K562 (cell line): Measurements from ENCODE around the gene NDUFB1. TPM values are rescaled to one million over a fixed set of nuclear protein-coding genes. Genes with fewer than 3 reads are reported as not detected.

Experiments used
- ATAC-seq: fragments of 200-7000 bp; cut with Tn5 transposase; 3 replicates; pipeline ENCODE4 v1.9.1; 2020; ENCODE audit warnings: moderate library complexity
- BruUV-seq: library from RNA; stranded (reverse); fragments of 400-500 nt; replicated peaks from 2 replicates; lab custom pipeline; 2021; lab: Mats Ljungman, UMichigan
- CTCF ChIA-PET: fragments of 300-600 bp; formaldehyde crosslinking; extraction: SDS; loops from one replicate; lab custom pipeline; 2021; ENCODE audit warnings: low intra/inter-chr PET ratio; lab: Yijun Ruan, JAX
- POLR2A ChIA-PET: fragments of 300-600, 350-650 bp; sonication (Branson Sonifier 250); formaldehyde crosslinking; extraction: SDS; loops from one replicate; lab custom pipeline; 2021; ENCODE audit warnings: antibody characterized with exemption, inconsistent platforms; lab: Yijun Ruan, JAX
- DNase-seq, 4 experiments: peaks; one replicate each; pipeline versions ENCODE4 v3.0.0 to v3.0.0-alpha.2; 2011 to 2018; ENCODE audit warnings: low spot score in 3 of 4, mixed read lengths in 3 of 4; ENCODE audit errors: extremely low read depth in 1 of 4
- FAIRE-seq: peaks from 2 replicates; lab custom pipeline; 2011; peaks lifted over from hg19 to GRCh38; lab: Jason Lieb, UNC
- H2AFZ ChIP-seq: 2 replicates; pipeline ENCODE4 v1.6.0; 2011; ENCODE audit warnings: low read depth, low read length, control low read depth, inconsistent platforms
- H3K27ac ChIP-seq: fragments of 200-600 bp; 3 replicates; pipeline ENCODE4 v1.8.0; 2011; ENCODE audit warnings: low read depth, mild to moderate bottlenecking, control low read depth, inconsistent platforms, low read length, moderate library complexity, mixed read lengths; ENCODE audit errors: extremely low read depth
- H3K27me3 ChIP-seq, 2 experiments: fragments of 300-600 bp in 1 of 2; 2 replicates in 1 of 2; 3 replicates in 1 of 2; pipeline versions ENCODE4 v1.6.0 to v1.8.0; 2011; ENCODE audit warnings: inconsistent platforms in 2 of 2, low read length in 2 of 2, mild to moderate bottlenecking in 1 of 2, mixed read lengths in 1 of 2, moderate library complexity in 1 of 2; ENCODE audit not compliant: control insufficient read depth in 2 of 2, insufficient read depth in 2 of 2
- H3K36me3 ChIP-seq: fragments of 300-600 bp; 3 replicates; pipeline ENCODE4 v1.8.0; 2011; ENCODE audit warnings: mild to moderate bottlenecking, low read length, inconsistent platforms; ENCODE audit not compliant: control insufficient read depth, insufficient read depth
- H3K4me1 ChIP-seq, 2 experiments: fragments of 200-600 bp in 1 of 2; replicated peaks in 1 of 2; 2 replicates in 1 of 2; 3 replicates in 1 of 2; pipeline versions ENCODE4 v1.5.1 to v1.8.0; 2011; ENCODE audit warnings: inconsistent platforms in 2 of 2, low read length in 2 of 2, mild to moderate bottlenecking in 1 of 2, mixed read lengths in 1 of 2, moderate library complexity in 1 of 2; ENCODE audit not compliant: control insufficient read depth in 2 of 2, insufficient read depth in 2 of 2
- H3K4me2 ChIP-seq: 2 replicates; pipeline ENCODE4 v1.6.1; 2011; ENCODE audit warnings: low read length, control low read depth, inconsistent platforms, mixed read lengths; ENCODE audit not compliant: insufficient read depth
- H3K4me3 ChIP-seq: fragments of 200-600 bp; sonication (generic), shearing (Covaris generic); 2 replicates; pipeline ENCODE4 v1.5.1; 2016; ENCODE audit warnings: control low read depth, inconsistent platforms
- H3K79me2 ChIP-seq: fragments of 200-600 bp; 3 replicates; pipeline ENCODE4 v1.8.0; 2011; ENCODE audit warnings: low read length, inconsistent platforms; ENCODE audit not compliant: control insufficient read depth, insufficient read depth
- H3K9ac ChIP-seq, 2 experiments: 2 replicates each; pipeline versions ENCODE4 v1.6.0 to v1.6.1; 2011; ENCODE audit warnings: low read depth in 2 of 2, low read length in 2 of 2, control low read depth in 1 of 2, inconsistent platforms in 1 of 2, mild to moderate bottlenecking in 1 of 2, mixed read lengths in 1 of 2; ENCODE audit not compliant: insufficient read depth in 1 of 2
- H3K9me1 ChIP-seq: one replicate; pipeline ENCODE4 v1.6.0; 2011; ENCODE audit warnings: inconsistent platforms, mild to moderate bottlenecking, low read length, moderate library complexity; ENCODE audit not compliant: control insufficient read depth, insufficient read depth
- H3K9me3 ChIP-seq: replicated peaks from 2 replicates; pipeline ENCODE4 v1.5.1; 2011; ENCODE audit warnings: low read depth, low read length, inconsistent platforms; ENCODE audit not compliant: control insufficient read depth, insufficient read depth
- H4K20me1 ChIP-seq: replicated peaks from 2 replicates; pipeline ENCODE4 v1.6.1; 2011; ENCODE audit warnings: low read length, inconsistent platforms, mixed read lengths; ENCODE audit not compliant: control insufficient read depth, insufficient read depth
- CHAMP1 ChIP-seq: fragments of 450-650 bp; IDR thresholded peaks from 2 replicates; pipeline ENCODE4 v1.6.1; 2016; ENCODE audit warnings: mild to moderate bottlenecking
- CTCF ChIP-seq, 3 experiments: IDR thresholded peaks in 2 of 3; conservative IDR thresholded peaks in 1 of 3; 2 replicates each; pipeline ENCODE4 v1.5.1; 2011 to 2012; ENCODE audit warnings: low read length in 3 of 3, mild to moderate bottlenecking in 3 of 3, control low read depth in 2 of 3, improper control_type of control experiment in 1 of 3, inconsistent platforms in 1 of 3, low read depth in 1 of 3, mixed read lengths in 1 of 3, moderate library complexity in 1 of 3; ENCODE audit not compliant: insufficient read depth in 2 of 3
- EHMT2 ChIP-seq: fragments of 450-650 bp; IDR thresholded peaks from 2 replicates; pipeline ENCODE4 v1.6.1; 2018; ENCODE audit warnings: antibody characterized with exemption
- FUS ChIP-seq: fragments of 200-400 bp; formaldehyde crosslinking; optimal IDR thresholded peaks from 2 replicates; pipeline ENCODE3; 2017; ENCODE audit warnings: low read depth, low read length
- GATA2 ChIP-seq: sonication (generic); formaldehyde crosslinking; IDR thresholded peaks from 2 replicates; pipeline ENCODE4 v1.4.0; 2020; ENCODE audit warnings: mild to moderate bottlenecking, missing genetic modification reagents
- HDGF ChIP-seq: fragments of 450-650 bp; IDR thresholded peaks from 2 replicates; pipeline ENCODE4 v1.6.1; 2016
- MXI1 ChIP-seq: IDR thresholded peaks from 2 replicates; pipeline ENCODE4 v1.6.1; 2011; ENCODE audit warnings: low read depth, mild to moderate bottlenecking, improper control_type of control experiment, low read length
- POU5F1 ChIP-seq: fragments of 150-350 bp; IDR thresholded peaks from 2 replicates; pipeline ENCODE4 v1.6.1; 2014; ENCODE audit warnings: borderline replicate concordance, low read length, low read depth, mild to moderate bottlenecking; ENCODE audit not compliant: partially characterized antibody
- SIN3A ChIP-seq, 2 experiments: fragments of 150-350 bp in 1 of 2; IDR thresholded peaks; 2 replicates each; pipeline ENCODE4 v1.6.1; 2011 to 2016; ENCODE audit warnings: borderline replicate concordance in 2 of 2, low read depth in 2 of 2, low read length in 2 of 2, mild to moderate bottlenecking in 2 of 2, moderate library complexity in 2 of 2; ENCODE audit not compliant: control insufficient read depth in 1 of 2
- SUPT5H ChIP-seq: fragments of 450-650 bp; IDR thresholded peaks from 2 replicates; pipeline ENCODE4 v1.6.1; 2016
- ZNF175 ChIP-seq: fragments of 200-800 bp; sonication (Bioruptor generic); IDR thresholded peaks from 2 replicates; pipeline ENCODE4 v1.6.1; 2016; ENCODE audit warnings: low read depth, mild to moderate bottlenecking, missing genetic modification characterization, missing compliant biosample characterization
- ZNF212 ChIP-seq: fragments of 450-650 bp; formaldehyde crosslinking; IDR thresholded peaks from 2 replicates; pipeline ENCODE4 v1.4.0; 2020; ENCODE audit warnings: mild to moderate bottlenecking
- ZNF561 ChIP-seq: fragments of 450-650 bp; formaldehyde crosslinking; conservative IDR thresholded peaks from 2 replicates; pipeline ENCODE4 v1.4.0; 2020; ENCODE audit warnings: mild to moderate bottlenecking, moderate library complexity
- ZSCAN32 ChIP-seq: fragments of 450-650 bp; formaldehyde crosslinking; IDR thresholded peaks from 2 replicates; pipeline ENCODE4 v1.4.0; 2020; ENCODE audit warnings: mild to moderate bottlenecking, moderate library complexity
- WGBS: fragments of 100-300 bp; shearing (Covaris generic); methylation state at CpG from one replicate; pipeline ENCODE4 v1.1.6; 2016; ENCODE audit warnings: low coverage, mixed read lengths; ENCODE audit not compliant: insufficient coverage; ENCODE audit errors: missing lambda C conversion rate; 5-methylcytosine and 5-hydroxymethylcytosine counted together
- in situ Hi-C: fragments of 300-500 bp; cut with MboI; formaldehyde crosslinking; loops from 4 replicates; pipeline ENCODE4 v1.15.0; 2018; ENCODE audit warnings: inconsistent platforms, mixed read lengths
- intact Hi-C: fragments of 100-400 bp; cut with micrococcal nuclease; formaldehyde crosslinking; loops from 2 replicates; pipeline ENCODE4 v1.14.2; 2022
- polyA plus RNA-seq, 8 experiments: library from polyadenylated mRNA; depleted of rRNA in 4 of 8; stranded (reverse) in 5 of 8; unstranded in 3 of 8; fragments of >200 nt; fragmentation: Nextera tagmentation in 2 of 8; fragmentation: Illumina TruSeq in 1 of 8; extraction: Ambion mirVana in 2 of 8; extraction: Trizol in 1 of 8; gene quantifications; 2 replicates each; pipeline versions ENCODE4 v1.2.1 to v1.2.3, GENCODE V29; 2011 to 2014; ENCODE audit warnings: inconsistent platforms in 1 of 8, missing spikeins in 1 of 8
- total RNA-seq, 7 experiments: library from RNA; depleted of rRNA in 6 of 7; stranded (reverse); fragments of >200 nt in 6 of 7; fragmentation: Illumina TruSeq in 2 of 7; extraction: Trizol in 2 of 7; gene quantifications; 2 replicates each; pipeline versions ENCODE4 v1.2.1 to v1.2.3, GENCODE V29; 2011 to 2021; ENCODE audit warnings: low replicate concordance in 1 of 7

The NDUFB1 gene
- total and polyA plus RNA-seq, 9 of the 15 experiments (the other 6 are each of a cell fraction or from before 2014, with no cell fraction given) = 102 to 767 (median 325) TPM

GRCh38 chr14:92161521-92161920 lies 40.0 kb upstream of the NDUFB1 start:
- ATAC-seq (no peak), FAIRE-seq (no peak), DNase-seq (no peak)
- Histone ChIP-seq H2AFZ (no peak overlapping the region), H3K9ac (no peak overlapping the region), H3K27me3 (no peaks in the 10 kb centered on the region), H3K4me1 (no peaks in the 10 kb centered on the region), H4K20me1 (no peaks in the 10 kb centered on the region), H3K4me3 (no peak overlapping the region), H3K36me3 (peaks cover 81% of the 10 kb centered on the region), H3K9me1 (no peaks in the 10 kb centered on the region), H3K4me2 (no peak overlapping the region), H3K27ac (no peak overlapping the region), H3K79me2 (no peaks in the 10 kb centered on the region), H3K9me3 (no peaks in the 10 kb centered on the region; the same call in 1 of the 2 replicates)
- WGBS = 96% methylated on average over 3 of the region's 3 CpGs
- BruUV-seq = no TSS peak
- CTCF ChIA-PET = no interaction called here
- intact Hi-C loops = no loop called here
- in situ Hi-C loops = no loop called here
- POLR2A ChIA-PET = no interaction called here
- TF ChIP-seq POU5F1 = no peak
- no peak for TF ChIP-seq ZNF212 (CRISPR knock-in tag)
- TF ChIP-seq GATA2 (CRISPR knock-in tag) = no peak
- no peak for TF ChIP-seq HDGF
- no peak for TF ChIP-seq ZSCAN32 (CRISPR knock-in tag)
- TF ChIP-seq ZNF561 (CRISPR knock-in tag) = no peak
- no peak for TF ChIP-seq SIN3A (IDR thresholded peaks at IDR 0.05; ENCODE audit: borderline replicate concordance in 2 of 2, control insufficient read depth in 1 of 2, low read depth in 2 of 2, low read length in 2 of 2)

GRCh38 chr14:92160619-92161018 lies 39.1 kb upstream of the NDUFB1 start:
- Histone ChIP-seq H2AFZ (no peak overlapping the region), H3K9me1 (no peaks in the 10 kb centered on the region), H3K27me3 (no peaks in the 10 kb centered on the region), H3K4me1 (no peaks in the 10 kb centered on the region; a peak in 1 of 5 replicates), H3K4me3 (no peak overlapping the region), H3K79me2 (no peaks in the 10 kb centered on the region), H3K9me3 (no peaks in the 10 kb centered on the region; the same call in 1 of the 2 replicates), H4K20me1 (no peaks in the 10 kb centered on the region), H3K36me3 (peaks cover 86% of the 10 kb centered on the region), H3K4me2 (no peak overlapping the region), H3K27ac (no peak overlapping the region), H3K9ac (no peak overlapping the region)
- ATAC-seq (no peak), DNase-seq (no peak), FAIRE-seq (no peak)
- ChIA-PET CTCF (no interaction called here), POLR2A (no interaction called here)
- 79% methylated on average over 4 of the region's 4 CpGs for WGBS
- intact Hi-C loops (no loop called here), in situ Hi-C loops (no loop called here)
- BruUV-seq = no TSS peak
- no peak for TF ChIP-seq CHAMP1
- TF ChIP-seq FUS = no peak
- TF ChIP-seq EHMT2 = no peak
- TF ChIP-seq MXI1 = no peak
- no peak for TF ChIP-seq ZNF175 (CRISPR knock-in tag)
- no peak for TF ChIP-seq SUPT5H
- no peak for TF ChIP-seq CTCF (IDR thresholded peaks at IDR 0.05 in 2 of 3, conservative IDR thresholded peaks at IDR 0.05 in 1 of 3; ENCODE audit: insufficient read depth in 2 of 3, low read depth in 1 of 3, low read length in 3 of 3)
